Neuronal stem cell (in vitro differentiated cells): ENCODE data around the gene POLQ.
"Not testable (repeated sequence)": the region's sequence is repeated elsewhere in the genome, so short reads cannot be mapped to it uniquely, and the experiment has no call there.

Experiments used
- DNase-seq: peaks from one replicate; pipeline ENCODE4 v3.0.0-alpha.2; 2013; ENCODE audit warnings: low spot score
- H2AFZ ChIP-seq: one replicate; pipeline ENCODE4 v1.6.1; 2013; ENCODE audit warnings: mild to moderate bottlenecking, low read length, inconsistent platforms
- H2AK5ac ChIP-seq: 2 replicates; pipeline ENCODE4 v1.6.1; 2013; ENCODE audit warnings: low read depth, mild to moderate bottlenecking, inconsistent platforms, low read length, moderate library complexity, mixed read lengths
- H2BK120ac ChIP-seq: 2 replicates; pipeline ENCODE4 v1.6.1; 2013; ENCODE audit warnings: low read depth, mild to moderate bottlenecking, inconsistent platforms, low read length, moderate library complexity, mixed read lengths
- H2BK12ac ChIP-seq: one replicate; pipeline ENCODE4 v1.6.1; 2013; ENCODE audit warnings: low read length, inconsistent platforms
- H2BK15ac ChIP-seq: 2 replicates; pipeline ENCODE4 v1.6.1; 2013; ENCODE audit warnings: mild to moderate bottlenecking, low read length, inconsistent platforms, mixed read lengths
- H2BK5ac ChIP-seq: one replicate; pipeline ENCODE4 v1.6.1; 2013; ENCODE audit warnings: inconsistent platforms, mild to moderate bottlenecking, low read length, moderate library complexity
- H3K14ac ChIP-seq: one replicate; pipeline ENCODE4 v1.6.1; 2013; ENCODE audit warnings: low read length, inconsistent platforms
- H3K18ac ChIP-seq: 2 replicates; pipeline ENCODE4 v1.6.1; 2013; ENCODE audit warnings: low read length, inconsistent platforms
- H3K23ac ChIP-seq: 2 replicates; pipeline ENCODE4 v1.6.1; 2013; ENCODE audit warnings: low read depth, mild to moderate bottlenecking, mixed read lengths, low read length, inconsistent platforms; ENCODE audit not compliant: poor library complexity
- H3K27ac ChIP-seq: replicated peaks from 3 replicates; pipeline ENCODE4 v1.5.1; 2013; ENCODE audit warnings: low read length, inconsistent platforms
- H3K27me3 ChIP-seq, 3 experiments: 2 replicates each; pipeline ENCODE4 v1.6.1; 2013; ENCODE audit warnings: low read length in 3 of 3, mild to moderate bottlenecking in 2 of 3, inconsistent platforms in 1 of 3, low read depth in 1 of 3, mixed read lengths in 1 of 3, moderate library complexity in 1 of 3; ENCODE audit not compliant: control insufficient read depth in 3 of 3, insufficient read depth in 3 of 3
- H3K36me3 ChIP-seq, 2 donors: replicated peaks in 1 of 2; 2 replicates each; pipeline ENCODE4 v1.6.1; 2013; ENCODE audit warnings: low read length in 2 of 2; ENCODE audit not compliant: control insufficient read depth in 2 of 2, insufficient read depth in 2 of 2
- H3K4ac ChIP-seq: 2 replicates; pipeline ENCODE4 v1.6.1; 2013; ENCODE audit warnings: inconsistent platforms, mild to moderate bottlenecking, low read length, moderate library complexity
- H3K4me1 ChIP-seq, 2 donors: 1 replicate in 1 of 2; 2 replicates in 1 of 2; pipeline ENCODE4 v1.6.1; 2013; ENCODE audit warnings: low read length in 2 of 2, low read depth in 1 of 2; ENCODE audit not compliant: control insufficient read depth in 2 of 2, insufficient read depth in 1 of 2
- H3K4me2 ChIP-seq: one replicate; pipeline ENCODE4 v1.6.1; 2013; ENCODE audit warnings: mild to moderate bottlenecking, low read length, inconsistent platforms; ENCODE audit not compliant: insufficient read depth, poor library complexity, severe bottlenecking
- H3K4me3 ChIP-seq, 2 donors: 2 replicates each; pipeline ENCODE4 v1.5.1; 2013; ENCODE audit warnings: low read length in 2 of 2, mild to moderate bottlenecking in 2 of 2, inconsistent platforms in 1 of 2, moderate library complexity in 1 of 2
- H3K79me1 ChIP-seq: one replicate; pipeline ENCODE4 v1.6.1; 2013; ENCODE audit warnings: low read depth, mild to moderate bottlenecking, inconsistent platforms, low read length, moderate library complexity
- H3K9ac ChIP-seq: one replicate; pipeline ENCODE4 v1.6.1; 2013; ENCODE audit warnings: mild to moderate bottlenecking, low read depth, low read length, inconsistent platforms; ENCODE audit not compliant: poor library complexity
- H3K9me3 ChIP-seq, 2 donors: replicated peaks in 1 of 2; 2 replicates each; pipeline versions ENCODE3 to v1.6.1; 2013; ENCODE audit warnings: low read length in 2 of 2, mild to moderate bottlenecking in 2 of 2, inconsistent platforms in 1 of 2, low read depth in 1 of 2, mixed read lengths in 1 of 2, moderate library complexity in 1 of 2; ENCODE audit not compliant: control insufficient read depth in 2 of 2, insufficient read depth in 1 of 2
- H4K8ac ChIP-seq: one replicate; pipeline ENCODE4 v1.6.1; 2013; ENCODE audit warnings: low read depth, mild to moderate bottlenecking, inconsistent platforms, low read length, moderate library complexity
- H4K91ac ChIP-seq: one replicate; pipeline ENCODE4 v1.6.1; 2013; ENCODE audit warnings: low read length, low read depth, mild to moderate bottlenecking, inconsistent platforms; ENCODE audit not compliant: poor library complexity
- WGBS, 2 donors: extraction: QIAGEN DNeasy Blood & Tissue Kit; methylation state at CpG; one replicate each; pipeline ENCODE4 v1.1.7; 2013; ENCODE audit warnings: missing lambda C conversion rate in 2 of 2, mixed read lengths in 1 of 2; ENCODE audit not compliant: insufficient read length in 2 of 2, insufficient replicate concordance in 1 of 2; ENCODE audit errors: extremely low coverage in 2 of 2; 5-methylcytosine and 5-hydroxymethylcytosine counted together

The POLQ gene

GRCh38 chr3:121411523-121411922 lies 134.3 kb downstream of the POLQ start:
- H2BK12ac ChIP-seq, result no peak overlapping the region
- WGBS, 2 donors, result no CpG with 5 or more reads among the region's 1 CpG
- no peak overlapping the region for H3K9ac ChIP-seq
- no peaks in the 10 kb centered on the region for H3K79me1 ChIP-seq
- H3K4me3 ChIP-seq, result no peak overlapping the region
- H3K27ac ChIP-seq, result no peak overlapping the region
- H3K18ac ChIP-seq, result no peak overlapping the region
- no peak overlapping the region for H4K91ac ChIP-seq
- no peak overlapping the region for H3K23ac ChIP-seq
- H2BK120ac ChIP-seq, result no peak overlapping the region
- no peak overlapping the region for H3K4me2 ChIP-seq
- H2BK15ac ChIP-seq, result no peak overlapping the region
- H2BK5ac ChIP-seq, result no peak overlapping the region
- no peak overlapping the region for H3K14ac ChIP-seq
- no peaks in the 10 kb centered on the region for H3K4me1 ChIP-seq
- no peaks in the 10 kb centered on the region for H3K9me3 ChIP-seq
- DNase-seq, result no peak
- no peaks in the 10 kb centered on the region for H3K27me3 ChIP-seq
- H3K36me3 ChIP-seq, result no peaks in the 10 kb centered on the region
- H2AFZ ChIP-seq, result no peak overlapping the region
- no peak overlapping the region for H4K8ac ChIP-seq
- H2AK5ac ChIP-seq, result no peak overlapping the region
- no peak overlapping the region for H3K4ac ChIP-seq

GRCh38 chr3:121405631-121406030 lies 140.2 kb downstream of the POLQ start:
- H4K91ac ChIP-seq, result no peak overlapping the region
- H3K27me3 ChIP-seq, result no peaks in the 10 kb centered on the region
- no peak overlapping the region for H3K4ac ChIP-seq
- no peak overlapping the region for H3K4me2 ChIP-seq
- H3K79me1 ChIP-seq, result no peaks in the 10 kb centered on the region
- H3K36me3 ChIP-seq, result no peaks in the 10 kb centered on the region
- no peak overlapping the region for H3K4me3 ChIP-seq
- H2AFZ ChIP-seq, result no peak overlapping the region
- no peak for DNase-seq
- no peak overlapping the region for H2BK15ac ChIP-seq
- no CpG with 5 or more reads among the region's 1 CpG for WGBS, 2 donors
- no peaks in the 10 kb centered on the region for H3K4me1 ChIP-seq
- no peaks in the 10 kb centered on the region for H3K9me3 ChIP-seq
- no peak overlapping the region for H3K18ac ChIP-seq
- H2BK120ac ChIP-seq, result no peak overlapping the region
- no peak overlapping the region for H3K9ac ChIP-seq
- no peak overlapping the region for H2AK5ac ChIP-seq
- no peak overlapping the region for H3K23ac ChIP-seq
- H3K27ac ChIP-seq, result no peak overlapping the region
- no peak overlapping the region for H3K14ac ChIP-seq
- no peak overlapping the region for H2BK12ac ChIP-seq
- H4K8ac ChIP-seq, result no peak overlapping the region
- H2BK5ac ChIP-seq, result no peak overlapping the region

- no peak overlapping the region for H3K27ac ChIP-seq
- no peaks in the 10 kb centered on the region for H3K79me1 ChIP-seq
- H2BK15ac ChIP-seq, result no peak overlapping the region
- H4K8ac ChIP-seq, result no peak overlapping the region
- H2AFZ ChIP-seq, result no peak overlapping the region
- H3K18ac ChIP-seq, result no peak overlapping the region
- H2BK120ac ChIP-seq, result no peak overlapping the region
- no peak overlapping the region for H3K14ac ChIP-seq
- no peaks in the 10 kb centered on the region for H3K9me3 ChIP-seq
- H3K27me3 ChIP-seq, result no peaks in the 10 kb centered on the region
- H2BK12ac ChIP-seq, result no peak overlapping the region
- no peaks in the 10 kb centered on the region for H3K36me3 ChIP-seq
- H3K4me3 ChIP-seq, result no peak overlapping the region
- no peak overlapping the region for H2AK5ac ChIP-seq
- H3K4ac ChIP-seq, result no peak overlapping the region
- no peak overlapping the region for H4K91ac ChIP-seq
- H2BK5ac ChIP-seq, result no peak overlapping the region
- no peak overlapping the region for H3K4me2 ChIP-seq
- DNase-seq, result no peak
- H3K4me1 ChIP-seq, result no peaks in the 10 kb centered on the region
- H3K23ac ChIP-seq, result no peak overlapping the region
- H3K9ac ChIP-seq, result no peak overlapping the region
Observed at GRCh38 chr3:121399820-121400219, 146.0 kb downstream of the POLQ start.

- H4K91ac ChIP-seq, H3K14ac ChIP-seq, H2BK120ac ChIP-seq, H3K18ac ChIP-seq, H2BK5ac ChIP-seq, H3K27ac ChIP-seq, H3K23ac ChIP-seq, DNase-seq, H3K4me3 ChIP-seq, H2BK12ac ChIP-seq, H2AK5ac ChIP-seq, H3K4me2 ChIP-seq, H4K8ac ChIP-seq, H3K9ac ChIP-seq, H3K27me3 ChIP-seq, H2AFZ ChIP-seq, H3K9me3 ChIP-seq, H3K4ac ChIP-seq, H3K4me1 ChIP-seq, H2BK15ac ChIP-seq, H3K36me3 ChIP-seq, H3K79me1 ChIP-seq: not testable (repeated sequence)
- WGBS, 2 donors, result no CpG with 5 or more reads among the region's 8 CpGs
Observed at GRCh38 chr3:121398051-121398450, 147.7 kb downstream of the POLQ start.
